Measurements from ENCODE around the gene TEAD4. TPM values are rescaled to one million over a fixed set of nuclear protein-coding genes. Genes with fewer than 3 reads are reported as not detected.
A peak's percentile ranks its signal among the peaks of the same experiment; 100 is the strongest.

TEAD4 gene
- total and polyA plus RNA-seq, 10 donors = 5.1 to 24.2 (median 17.4) TPM

DNA sequence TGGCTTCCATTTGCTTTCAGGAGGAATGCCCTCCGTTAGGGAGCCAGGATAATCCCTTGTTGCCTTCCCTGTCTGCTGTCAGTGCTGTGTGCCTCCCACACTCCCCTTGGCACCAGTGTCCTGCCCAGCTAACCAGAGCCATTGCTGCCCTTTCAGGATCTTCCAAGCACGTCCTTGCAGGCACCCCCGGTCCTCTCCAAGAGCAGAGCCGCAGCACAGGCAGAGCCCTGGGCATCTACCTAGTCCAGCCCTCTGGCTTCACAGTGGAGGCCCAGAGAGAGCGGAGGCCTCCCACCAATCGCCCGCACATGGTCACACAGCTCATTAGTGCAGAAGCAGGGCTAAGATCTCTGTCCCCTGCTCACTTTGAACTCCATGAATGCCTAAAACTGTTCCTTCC is 79.0 kb downstream of the TEAD4 start:
- intact Hi-C loops (cut with DNase I; ENCODE audit: low total_unique reads) = no loop called here
- Histone ChIP-seq H3K36me3 (peaks cover 0 to 37% (median 14%) of the 10 kb centered on the region in 6 donors), H3K27me3 (replicated peaks in 1 of 7) (peaks cover 0 to 9% (median 0%) of the 10 kb centered on the region in 7 donors), H3K27ac (no peak overlapping the region), H3K9me3 (no peaks in the 10 kb centered on the region), H3K4me3 (no peak overlapping the region), H3K4me1 (peaks cover 12 to 33% (median 23%) of the 10 kb centered on the region in 6 donors)
- TF ChIP-seq, protein P1, sequence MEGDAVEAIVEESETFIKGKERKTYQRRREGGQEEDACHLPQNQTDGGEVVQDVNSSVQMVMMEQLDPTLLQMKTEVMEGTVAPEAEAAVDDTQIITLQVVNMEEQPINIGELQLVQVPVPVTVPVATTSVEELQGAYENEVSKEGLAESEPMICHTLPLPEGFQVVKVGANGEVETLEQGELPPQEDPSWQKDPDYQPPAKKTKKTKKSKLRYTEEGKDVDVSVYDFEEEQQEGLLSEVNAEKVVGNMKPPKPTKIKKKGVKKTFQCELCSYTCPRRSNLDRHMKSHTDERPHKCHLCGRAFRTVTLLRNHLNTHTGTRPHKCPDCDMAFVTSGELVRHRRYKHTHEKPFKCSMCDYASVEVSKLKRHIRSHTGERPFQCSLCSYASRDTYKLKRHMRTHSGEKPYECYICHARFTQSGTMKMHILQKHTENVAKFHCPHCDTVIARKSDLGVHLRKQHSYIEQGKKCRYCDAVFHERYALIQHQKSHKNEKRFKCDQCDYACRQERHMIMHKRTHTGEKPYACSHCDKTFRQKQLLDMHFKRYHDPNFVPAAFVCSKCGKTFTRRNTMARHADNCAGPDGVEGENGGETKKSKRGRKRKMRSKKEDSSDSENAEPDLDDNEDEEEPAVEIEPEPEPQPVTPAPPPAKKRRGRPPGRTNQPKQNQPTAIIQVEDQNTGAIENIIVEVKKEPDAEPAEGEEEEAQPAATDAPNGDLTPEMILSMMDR (IDR thresholded peaks at IDR 0.05 in 8 of 11, conservative IDR thresholded peaks at IDR 0.05 in 3 of 11) = no peak
- TF ChIP-seq POLR2A (IDR thresholded peaks at IDR 0.05) (no peak), POLR2AphosphoS5 (IDR thresholded peaks at IDR 0.05) (no peak)
- DNase-seq = no peak
- WGBS, 5 donors = 82 to 95% (median 86%) methylated on average over 7 of the region's 7 CpGs

DNA sequence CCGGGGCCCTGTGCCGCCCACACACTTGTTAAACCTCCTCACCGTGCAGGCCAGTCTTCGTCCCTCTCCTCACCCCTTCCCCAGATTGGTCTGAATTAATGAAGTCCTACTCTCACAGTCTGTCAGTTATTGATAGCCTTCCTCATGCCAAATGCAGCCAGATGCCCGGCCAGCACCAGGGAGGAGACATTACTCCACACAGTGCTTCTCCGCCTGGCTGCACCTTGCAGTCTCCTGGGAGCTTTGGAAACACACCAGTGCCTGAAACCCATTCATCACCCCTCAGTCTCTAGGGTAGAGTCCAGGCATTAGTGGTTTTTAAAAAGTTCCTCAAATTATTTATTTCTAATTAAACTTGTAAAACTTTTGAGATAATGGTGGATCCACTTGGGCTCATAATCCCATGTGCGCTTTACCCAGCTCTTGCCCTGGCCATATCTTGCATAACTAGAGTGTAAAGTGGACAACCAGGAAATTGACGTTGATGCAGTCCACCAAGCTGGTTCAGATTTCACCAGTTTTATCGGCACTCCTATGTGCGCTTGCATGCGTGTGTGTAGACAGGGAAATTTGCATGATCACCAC is 79.8 kb downstream of the TEAD4 start:
- no peak overlapping the region for H3K4me3 ChIP-seq
- 83 to 93% (median 86%) methylated on average over 10 to 11 of the region's 11 CpGs for WGBS, 5 donors
- H3K27ac ChIP-seq = no peak overlapping the region
- intact Hi-C loops (cut with DNase I; ENCODE audit: low total_unique reads) = no loop called here
- H3K27me3 ChIP-seq (replicated peaks in 1 of 7) = peaks cover 0 to 13% (median 0%) of the 10 kb centered on the region in 7 donors
- no peak for DNase-seq
- TF ChIP-seq POLR2AphosphoS5 (IDR thresholded peaks at IDR 0.05) = no peak
- TF ChIP-seq, protein P1 (IDR thresholded peaks at IDR 0.05 in 8 of 11, conservative IDR thresholded peaks at IDR 0.05 in 3 of 11) = no peak
- TF ChIP-seq POLR2A (IDR thresholded peaks at IDR 0.05) = no peak
- H3K36me3 ChIP-seq = peaks cover 0 to 37% (median 14%) of the 10 kb centered on the region in 6 donors
- H3K4me1 ChIP-seq = peaks cover 12 to 24% (median 17%) of the 10 kb centered on the region in 6 donors
- H3K9me3 ChIP-seq = no peaks in the 10 kb centered on the region

DNA sequence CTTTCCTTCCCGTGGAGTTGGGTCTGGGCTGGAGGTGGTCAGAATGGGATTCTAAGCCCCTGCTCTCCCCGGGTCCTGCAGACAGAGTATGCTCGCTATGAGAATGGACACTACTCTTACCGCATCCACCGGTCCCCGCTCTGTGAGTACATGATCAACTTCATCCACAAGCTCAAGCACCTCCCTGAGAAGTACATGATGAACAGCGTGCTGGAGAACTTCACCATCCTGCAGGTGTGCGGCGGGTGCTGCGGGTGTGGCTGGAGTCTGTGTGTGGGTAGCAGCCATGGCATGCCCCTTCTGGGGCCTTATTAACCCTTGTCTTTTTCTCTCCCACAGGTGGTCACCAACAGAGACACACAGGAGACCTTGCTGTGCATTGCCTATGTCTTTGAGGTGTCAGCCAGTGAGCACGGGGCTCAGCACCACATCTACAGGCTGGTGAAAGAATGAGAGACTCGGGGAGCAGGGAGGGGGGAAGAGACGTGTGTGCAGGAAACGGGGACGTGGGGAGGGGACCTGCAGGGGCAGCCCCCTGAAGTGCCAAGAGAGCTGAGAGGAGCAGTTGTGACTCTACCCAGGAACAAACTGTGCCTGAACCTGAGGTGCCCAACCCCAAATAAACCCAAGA is 80.9 kb downstream of the TEAD4 start:
- peaks cover 0 to 37% (median 14%) of the 10 kb centered on the region in 6 donors for H3K36me3 ChIP-seq
- peaks cover 0 to 24% (median 0%) of the 10 kb centered on the region in 7 donors for H3K27me3 ChIP-seq (replicated peaks in 1 of 7)
- TF ChIP-seq, protein P1 (IDR thresholded peaks at IDR 0.05 in 8 of 11, conservative IDR thresholded peaks at IDR 0.05 in 3 of 11) = no peak
- TF ChIP-seq POLR2A (IDR thresholded peaks at IDR 0.05) = no peak
- no peak for TF ChIP-seq POLR2AphosphoS5 (IDR thresholded peaks at IDR 0.05)
- no peak overlapping the region for H3K27ac ChIP-seq
- WGBS, 5 donors = 84 to 89% (median 86%) methylated on average over 15 of the region's 15 CpGs
- H3K4me3 ChIP-seq = no peak overlapping the region
- intact Hi-C loops (cut with DNase I; ENCODE audit: low total_unique reads) = loop anchor here (5.0 kb wide), 1 partner anchor 153 kb away; no protein-coding TSS in a partner anchor
- DNase-seq = peak; percentile 59
- no peaks in the 10 kb centered on the region for H3K9me3 ChIP-seq
- H3K4me1 ChIP-seq = peaks cover 12 to 20% (median 16%) of the 10 kb centered on the region in 6 donors

All from spleen (tissue), 11 donors.